A549 (cell line): Measurements from ENCODE around the gene ANAPC15. TPM values are rescaled to one million over a fixed set of nuclear protein-coding genes. Genes with fewer than 3 reads are reported as not detected.

Source experiments
- ATAC-seq, 2 experiments: fragments of 200-7000 bp in 1 of 2; fragments of >200 bp in 1 of 2; cut with Nextera tagmentation in 1 of 2; cut with Tn5 transposase in 1 of 2; 3 replicates each; pipeline versions ENCODE4 v1.8.0 to v1.9.1; 2018 to 2020; ENCODE audit warnings: mild to moderate bottlenecking in 1 of 2, moderate library complexity in 1 of 2
- CTCF ChIA-PET: fragments of 300-600 bp; sonication (Branson Sonifier 250); formaldehyde crosslinking; extraction: SDS; loops from one replicate; lab custom pipeline; 2021; ENCODE audit warnings: antibody characterized with exemption, inconsistent platforms; lab: Yijun Ruan, JAX
- POLR2A ChIA-PET: fragments of 350-600 bp; formaldehyde crosslinking; extraction: SDS; loops from one replicate; lab custom pipeline; 2021; ENCODE audit warnings: antibody characterized with exemption, inconsistent platforms; lab: Yijun Ruan, JAX
- DNase-seq, 2 experiments: peaks; one replicate each; pipeline versions ENCODE4 v3.0.0 to v3.0.0-alpha.2; 2011 to 2016; ENCODE audit warnings: low read depth in 1 of 2, low spot score in 1 of 2
- FAIRE-seq: peaks from 2 replicates; lab custom pipeline; 2011; peaks lifted over from hg19 to GRCh38; lab: Jason Lieb, UNC
- H3K27ac ChIP-seq, 2 experiments: fragments of >200 bp; sonication (Bioruptor Twin); formaldehyde crosslinking; 3 replicates each; pipeline ENCODE4 v1.5.1; 2016 to 2017
- H3K4me1 ChIP-seq: fragments of >200 bp; sonication (Bioruptor Twin); formaldehyde crosslinking; 3 replicates; pipeline ENCODE4 v1.6.1; 2016
- H3K4me2 ChIP-seq: fragments of >200 bp; sonication (Bioruptor Twin); formaldehyde crosslinking; 3 replicates; pipeline ENCODE4 v1.6.1; 2016
- H3K4me3 ChIP-seq: fragments of >200 bp; sonication (Bioruptor Twin); formaldehyde crosslinking; 3 replicates; pipeline ENCODE4 v1.5.1; 2016
- H3K9me3 ChIP-seq: fragments of >200 bp; sonication (Bioruptor Twin); formaldehyde crosslinking; 3 replicates; pipeline ENCODE4 v1.6.1; 2016
- BHLHE40 ChIP-seq: IDR thresholded peaks from 2 replicates; pipeline ENCODE4 v1.6.1; 2012; ENCODE audit warnings: low read depth, low read length, inconsistent platforms
- CEBPB ChIP-seq, 2 experiments: fragments of >200 bp in 1 of 2; sonication (Bioruptor Twin) in 1 of 2; formaldehyde crosslinking in 1 of 2; IDR thresholded peaks; 2 replicates each; pipeline ENCODE4 v1.6.1; 2012 to 2016
- CHD2 ChIP-seq: fragments of 150-350 bp; IDR thresholded peaks from 2 replicates; pipeline ENCODE4 v1.6.1; 2014; ENCODE audit warnings: low read length; ENCODE audit not compliant: partially characterized antibody
- EHMT2 ChIP-seq: fragments of 200-600 bp; sonication (generic); IDR thresholded peaks from 2 replicates; pipeline ENCODE4 v1.6.1; 2016; ENCODE audit warnings: antibody characterized with exemption, low read depth, mild to moderate bottlenecking, moderate library complexity
- FOSB ChIP-seq: fragments of 250-450 bp; sonication (Bioruptor Pico); IDR thresholded peaks from 2 replicates; pipeline ENCODE4 v1.5.0; 2020; ENCODE audit warnings: mild to moderate bottlenecking, moderate library complexity
- FOXS1 ChIP-seq: fragments of 250-450 bp; sonication (Bioruptor Pico); IDR thresholded peaks from 2 replicates; pipeline ENCODE4 v1.5.0; 2020; ENCODE audit warnings: mild to moderate bottlenecking, moderate library complexity
- HDAC2 ChIP-seq: fragments of 200-600 bp; sonication (generic); IDR thresholded peaks from 2 replicates; pipeline ENCODE4 v1.6.1; 2016
- HOXA7 ChIP-seq: fragments of 250-450 bp; sonication (Bioruptor Pico); IDR thresholded peaks from 2 replicates; pipeline ENCODE4 v1.5.0; 2020; ENCODE audit warnings: mild to moderate bottlenecking, moderate library complexity
- HOXB5 ChIP-seq: fragments of 250-450 bp; sonication (Bioruptor Pico); IDR thresholded peaks from 2 replicates; pipeline ENCODE4 v1.5.0; 2020; ENCODE audit warnings: mild to moderate bottlenecking, moderate library complexity
- JUNB ChIP-seq: fragments of >200 bp; sonication (Bioruptor Twin); formaldehyde crosslinking; IDR thresholded peaks from 2 replicates; pipeline ENCODE4 v1.6.1; 2016
- KDM1A ChIP-seq: fragments of 200-600 bp; sonication (generic); IDR thresholded peaks from 2 replicates; pipeline ENCODE4 v1.6.1; 2016; ENCODE audit warnings: low read depth, mild to moderate bottlenecking
- NFE2L2 ChIP-seq: fragments of 150-350 bp; conservative IDR thresholded peaks from 2 replicates; pipeline ENCODE4 v1.6.1; 2014; ENCODE audit warnings: low read length
- PHF8 ChIP-seq: fragments of 200-600 bp; sonication (generic); IDR thresholded peaks from 2 replicates; pipeline ENCODE4 v1.6.1; 2016; ENCODE audit warnings: low read depth, mild to moderate bottlenecking, antibody characterized with exemption, moderate library complexity, borderline replicate concordance
- POLR2A ChIP-seq: IDR thresholded peaks from 2 replicates; pipeline ENCODE4 v1.6.1; 2012; ENCODE audit warnings: mild to moderate bottlenecking, low read length
- POLR2AphosphoS2 ChIP-seq: conservative IDR thresholded peaks from 2 replicates; pipeline ENCODE4 v1.6.1; 2012; ENCODE audit warnings: low read length, improper control_type of control experiment, inconsistent platforms
- RARB ChIP-seq: fragments of 250-450 bp; sonication (Bioruptor Pico); IDR thresholded peaks from 2 replicates; pipeline ENCODE4 v1.8.0; 2021; ENCODE audit warnings: mild to moderate bottlenecking, moderate library complexity
- SMC3 ChIP-seq: fragments of >200 bp; sonication (Bioruptor Twin); formaldehyde crosslinking; IDR thresholded peaks from 3 replicates; pipeline ENCODE4 v1.6.1; 2018; ENCODE audit warnings: inconsistent platforms
- TP53 ChIP-seq: fragments of 250-450 bp; sonication (Bioruptor Pico); IDR thresholded peaks from 2 replicates; pipeline ENCODE4 v1.5.0; 2021; ENCODE audit warnings: mild to moderate bottlenecking, moderate library complexity
- ZFP36 ChIP-seq: fragments of 450-650 bp; IDR thresholded peaks from 2 replicates; pipeline ENCODE4 v1.6.1; 2014; ENCODE audit warnings: borderline replicate concordance; ENCODE audit not compliant: partially characterized antibody
- ZNF302 ChIP-seq: fragments of 250-450 bp; sonication (Bioruptor Pico); IDR thresholded peaks from 2 replicates; pipeline ENCODE4 v1.9.0; 2021; ENCODE audit warnings: inconsistent platforms, mild to moderate bottlenecking, moderate library complexity
- WGBS: methylation state at CpG from one replicate; pipeline ENCODE4 v1.1.6; 2017; ENCODE audit errors: missing lambda C conversion rate; 5-methylcytosine and 5-hydroxymethylcytosine counted together
- polyA plus RNA-seq, 4 experiments: library from polyadenylated mRNA; depleted of rRNA in 3 of 4; stranded (reverse); fragments of >200 nt; fragmentation: RNase III in 1 of 4; extraction: RNeasy Plus Mini Kit Qiagen cat#74134 plus additional on column Dnase treatment in 1 of 4; gene quantifications; 2 replicates in 3 of 4; 3 replicates in 1 of 4; pipeline ENCODE4 v1.2.3, GENCODE V29; 2011 to 2017
- TF ChIP-seq, protein P1 (sequence below): fragments of >200 bp; sonication (Bioruptor Twin); formaldehyde crosslinking; IDR thresholded peaks from 3 replicates; pipeline ENCODE4 v1.5.1; 2016
- TF ChIP-seq, protein P2 (sequence below): IDR thresholded peaks from 2 replicates; pipeline ENCODE4 v1.6.1; 2012
- TF ChIP-seq, protein P3 (sequence below): fragments of >200 bp; sonication (Bioruptor Twin); formaldehyde crosslinking; IDR thresholded peaks from 3 replicates; pipeline ENCODE4 v1.6.1; 2016
- TF ChIP-seq, protein P4 (sequence below): fragments of 450-650 bp; IDR thresholded peaks from 2 replicates; pipeline ENCODE4 v1.6.1; 2014; ENCODE audit warnings: antibody characterized with exemption
- TF ChIP-seq, protein P5 (sequence below): fragments of 250-450 bp; sonication (Bioruptor Pico); IDR thresholded peaks from 2 replicates; pipeline ENCODE4 v1.5.0; 2021; ENCODE audit warnings: mild to moderate bottlenecking, moderate library complexity, borderline replicate concordance

ANAPC15 gene
- polyA plus RNA-seq, 2 of the 4 experiments (the other 2 are of a cell fraction), result 88.2 to 96.2 TPM

DNA sequence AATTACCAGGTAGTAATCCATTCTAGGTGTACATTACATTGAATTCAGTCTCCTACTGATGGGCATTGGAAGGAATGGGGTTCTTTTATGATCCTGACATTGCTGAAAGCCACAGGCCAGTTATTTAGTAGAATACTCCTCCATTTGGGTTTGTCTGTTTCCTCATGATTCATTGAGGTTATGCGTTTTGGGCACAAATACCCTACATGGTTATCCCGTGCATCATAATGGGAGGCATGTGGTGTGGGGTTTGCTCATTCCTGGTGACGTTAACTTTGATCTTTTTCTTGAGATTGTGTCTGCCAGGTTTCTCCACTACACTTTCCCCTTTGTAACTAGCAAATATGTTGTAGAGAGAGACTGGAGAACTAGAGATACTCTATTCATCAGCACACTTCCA is 28.6 kb upstream of the ANAPC15 start (continued):
- TF ChIP-seq ZNF302 (CRISPR knock-in tag), result no peak
- TF ChIP-seq HOXA7 (CRISPR knock-in tag), result no peak
- TF ChIP-seq HOXB5 (CRISPR knock-in tag), result no peak
- TF ChIP-seq RARB (CRISPR knock-in tag), result no peak
- TF ChIP-seq ZFP36, result no peak
- TF ChIP-seq PHF8, result no peak
- no peak for TF ChIP-seq POLR2AphosphoS2
- TF ChIP-seq FOXS1 (CRISPR knock-in tag), result no peak
- no peak for TF ChIP-seq TP53 (CRISPR knock-in tag)

DNA sequence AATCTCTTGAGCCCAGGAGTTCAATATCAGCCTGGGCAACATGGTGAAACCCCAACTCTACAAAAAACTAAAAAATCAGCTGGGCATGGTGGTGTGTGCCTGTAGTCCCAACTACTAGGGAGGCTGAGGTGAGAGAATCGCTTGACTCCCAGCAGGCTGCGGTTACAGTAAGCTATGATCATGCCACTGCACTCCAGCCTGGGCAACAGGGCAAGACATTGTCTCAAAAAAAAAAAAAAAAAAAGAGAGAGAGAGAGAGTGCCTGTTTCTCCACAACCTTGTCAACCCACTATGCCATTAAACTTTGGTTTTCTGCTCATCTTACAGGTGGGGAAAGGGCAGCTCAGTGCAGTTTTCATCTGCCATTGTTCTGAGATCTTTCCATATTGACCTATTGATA is 28.2 kb upstream of the ANAPC15 start:
- DNase-seq (no peak), ATAC-seq (no peak), FAIRE-seq (no peak)
- H3K27ac ChIP-seq, result peak overlapping the region in 1 of 2 experiments; percentile 45; a peak in 1 of 6 replicates
- H3K4me2 ChIP-seq, result no peak overlapping the region
- POLR2A ChIA-PET, result interaction anchor here (0.6 kb wide), 1 partner anchor 40 kb away, joined by 3 read pairs; no protein-coding TSS in a partner anchor
- peaks cover 17% of the 10 kb centered on the region; the same call in 2 of the 3 replicates for H3K4me1 ChIP-seq
- TF ChIP-seq SMC3 (no peak), NFE2L2 (no peak), ZFP36 (no peak)
- WGBS, result 55% methylated on average over 2 of the region's 2 CpGs
- H3K9me3 ChIP-seq, result no peaks in the 10 kb centered on the region
- CTCF ChIA-PET, result interaction anchor here (0.6 to 2.3 kb wide), 3 partner anchors 52 to 163 kb away, joined by 3 to 7 read pairs (median 4); no protein-coding TSS in a partner anchor
- H3K4me3 ChIP-seq, result no peak overlapping the region

DNA sequence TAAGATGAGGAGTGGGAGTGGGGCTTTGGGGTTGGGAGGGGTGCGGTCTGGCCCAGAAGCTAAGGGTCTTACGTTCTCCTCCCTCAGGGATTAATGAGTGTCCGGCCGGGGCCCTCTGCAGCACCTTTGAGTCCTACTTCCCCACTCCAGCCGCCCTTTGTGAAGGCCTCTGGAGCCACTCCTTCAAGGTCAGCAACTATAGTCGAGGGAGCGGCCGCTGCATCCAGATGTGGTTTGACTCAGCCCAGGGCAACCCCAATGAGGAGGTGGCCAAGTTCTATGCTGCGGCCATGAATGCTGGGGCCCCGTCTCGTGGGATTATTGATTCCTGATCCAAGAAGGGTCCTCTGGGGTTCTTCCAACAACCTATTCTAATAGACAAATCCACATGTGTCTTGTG is 27.0 kb upstream of the ANAPC15 start:
- peak overlapping the region in 1 of 2 experiments; percentile 30; a peak in 1 of 6 replicates for H3K27ac ChIP-seq
- ATAC-seq (no peak), DNase-seq (no peak), FAIRE-seq (no peak)
- ChIA-PET POLR2A (no interaction called here), CTCF (interaction anchor here (1.9 kb wide), 1 partner anchor 10 kb away, joined by 5 read pairs; no protein-coding TSS in a partner anchor)
- no peaks in the 10 kb centered on the region for H3K9me3 ChIP-seq
- peaks cover 9% of the 10 kb centered on the region; the same call in 2 of the 3 replicates for H3K4me1 ChIP-seq
- H3K4me2 ChIP-seq, result no peak overlapping the region
- 88% methylated on average over 11 of the region's 11 CpGs for WGBS
- TF ChIP-seq HOXB5 (CRISPR knock-in tag) (no peak), JUNB (no peak), HDAC2 (no peak), CHD2 (no peak), KDM1A (no peak), FOSB (no peak), POLR2A (no peak), EHMT2 (no peak), BHLHE40 (no peak), CEBPB (IDR thresholded peaks at IDR 0.05) (no peak)
- TF ChIP-seq, protein P1, sequence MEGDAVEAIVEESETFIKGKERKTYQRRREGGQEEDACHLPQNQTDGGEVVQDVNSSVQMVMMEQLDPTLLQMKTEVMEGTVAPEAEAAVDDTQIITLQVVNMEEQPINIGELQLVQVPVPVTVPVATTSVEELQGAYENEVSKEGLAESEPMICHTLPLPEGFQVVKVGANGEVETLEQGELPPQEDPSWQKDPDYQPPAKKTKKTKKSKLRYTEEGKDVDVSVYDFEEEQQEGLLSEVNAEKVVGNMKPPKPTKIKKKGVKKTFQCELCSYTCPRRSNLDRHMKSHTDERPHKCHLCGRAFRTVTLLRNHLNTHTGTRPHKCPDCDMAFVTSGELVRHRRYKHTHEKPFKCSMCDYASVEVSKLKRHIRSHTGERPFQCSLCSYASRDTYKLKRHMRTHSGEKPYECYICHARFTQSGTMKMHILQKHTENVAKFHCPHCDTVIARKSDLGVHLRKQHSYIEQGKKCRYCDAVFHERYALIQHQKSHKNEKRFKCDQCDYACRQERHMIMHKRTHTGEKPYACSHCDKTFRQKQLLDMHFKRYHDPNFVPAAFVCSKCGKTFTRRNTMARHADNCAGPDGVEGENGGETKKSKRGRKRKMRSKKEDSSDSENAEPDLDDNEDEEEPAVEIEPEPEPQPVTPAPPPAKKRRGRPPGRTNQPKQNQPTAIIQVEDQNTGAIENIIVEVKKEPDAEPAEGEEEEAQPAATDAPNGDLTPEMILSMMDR, result no peak
- TF ChIP-seq, protein P2, sequence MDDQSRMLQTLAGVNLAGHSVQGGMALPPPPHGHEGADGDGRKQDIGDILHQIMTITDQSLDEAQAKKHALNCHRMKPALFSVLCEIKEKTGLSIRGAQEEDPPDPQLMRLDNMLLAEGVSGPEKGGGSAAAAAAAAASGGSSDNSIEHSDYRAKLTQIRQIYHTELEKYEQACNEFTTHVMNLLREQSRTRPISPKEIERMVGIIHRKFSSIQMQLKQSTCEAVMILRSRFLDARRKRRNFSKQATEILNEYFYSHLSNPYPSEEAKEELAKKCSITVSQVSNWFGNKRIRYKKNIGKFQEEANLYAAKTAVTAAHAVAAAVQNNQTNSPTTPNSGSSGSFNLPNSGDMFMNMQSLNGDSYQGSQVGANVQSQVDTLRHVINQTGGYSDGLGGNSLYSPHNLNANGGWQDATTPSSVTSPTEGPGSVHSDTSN, result no peak
- TF ChIP-seq, protein P3, sequence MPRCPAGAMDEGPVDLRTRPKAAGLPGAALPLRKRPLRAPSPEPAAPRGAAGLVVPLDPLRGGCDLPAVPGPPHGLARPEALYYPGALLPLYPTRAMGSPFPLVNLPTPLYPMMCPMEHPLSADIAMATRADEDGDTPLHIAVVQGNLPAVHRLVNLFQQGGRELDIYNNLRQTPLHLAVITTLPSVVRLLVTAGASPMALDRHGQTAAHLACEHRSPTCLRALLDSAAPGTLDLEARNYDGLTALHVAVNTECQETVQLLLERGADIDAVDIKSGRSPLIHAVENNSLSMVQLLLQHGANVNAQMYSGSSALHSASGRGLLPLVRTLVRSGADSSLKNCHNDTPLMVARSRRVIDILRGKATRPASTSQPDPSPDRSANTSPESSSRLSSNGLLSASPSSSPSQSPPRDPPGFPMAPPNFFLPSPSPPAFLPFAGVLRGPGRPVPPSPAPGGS, result no peak
- TF ChIP-seq, protein P4, sequence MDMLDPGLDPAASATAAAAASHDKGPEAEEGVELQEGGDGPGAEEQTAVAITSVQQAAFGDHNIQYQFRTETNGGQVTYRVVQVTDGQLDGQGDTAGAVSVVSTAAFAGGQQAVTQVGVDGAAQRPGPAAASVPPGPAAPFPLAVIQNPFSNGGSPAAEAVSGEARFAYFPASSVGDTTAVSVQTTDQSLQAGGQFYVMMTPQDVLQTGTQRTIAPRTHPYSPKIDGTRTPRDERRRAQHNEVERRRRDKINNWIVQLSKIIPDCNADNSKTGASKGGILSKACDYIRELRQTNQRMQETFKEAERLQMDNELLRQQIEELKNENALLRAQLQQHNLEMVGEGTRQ, result no peak
- TF ChIP-seq, protein P5, sequence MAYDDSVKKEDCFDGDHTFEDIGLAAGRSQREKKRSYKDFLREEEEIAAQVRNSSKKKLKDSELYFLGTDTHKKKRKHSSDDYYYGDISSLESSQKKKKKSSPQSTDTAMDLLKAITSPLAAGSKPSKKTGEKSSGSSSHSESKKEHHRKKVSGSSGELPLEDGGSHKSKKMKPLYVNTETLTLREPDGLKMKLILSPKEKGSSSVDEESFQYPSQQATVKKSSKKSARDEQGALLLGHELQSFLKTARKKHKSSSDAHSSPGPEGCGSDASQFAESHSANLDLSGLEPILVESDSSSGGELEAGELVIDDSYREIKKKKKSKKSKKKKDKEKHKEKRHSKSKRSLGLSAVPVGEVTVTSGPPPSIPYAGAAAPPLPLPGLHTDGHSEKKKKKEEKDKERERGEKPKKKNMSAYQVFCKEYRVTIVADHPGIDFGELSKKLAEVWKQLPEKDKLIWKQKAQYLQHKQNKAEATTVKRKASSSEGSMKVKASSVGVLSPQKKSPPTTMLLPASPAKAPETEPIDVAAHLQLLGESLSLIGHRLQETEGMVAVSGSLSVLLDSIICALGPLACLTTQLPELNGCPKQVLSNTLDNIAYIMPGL (CRISPR knock-in tag), result no peak
- H3K4me3 ChIP-seq, result no peak overlapping the region
